SK-N-SH (cell line): Measurements from ENCODE around the gene AGAP1. TPM values are rescaled to one million over a fixed set of nuclear protein-coding genes. Genes with fewer than 3 reads are reported as not detected.

Experiments used
- CTCF ChIA-PET: fragments of 300-600, 350-600 bp; formaldehyde crosslinking; extraction: SDS; loops from one replicate; lab custom pipeline; 2021; lab: Yijun Ruan, JAX
- POLR2A ChIA-PET: fragments of 350-600 bp; sonication (Branson Sonifier 250); formaldehyde crosslinking; extraction: SDS; loops from one replicate; lab custom pipeline; 2020; ENCODE audit warnings: antibody characterized with exemption, inconsistent platforms; lab: Yijun Ruan, JAX
- DNase-seq: peaks from one replicate; pipeline ENCODE4 v3.0.0; 2012
- H2AFZ ChIP-seq: fragments of 200-600 bp; sonication (generic); 2 replicates; pipeline ENCODE4 v1.8.1; 2016; ENCODE audit warnings: antibody characterized with exemption, mild to moderate bottlenecking, low read depth
- H3F3A ChIP-seq: fragments of 200-600 bp; sonication (generic); replicated peaks from 2 replicates; pipeline ENCODE3; 2016; ENCODE audit warnings: antibody characterized with exemption, mild to moderate bottlenecking; ENCODE audit not compliant: insufficient read depth
- H3K27ac ChIP-seq, 2 experiments: fragments of 200-500 bp in 1 of 2; fragments of 200-600 bp in 1 of 2; sonication (Bioruptor generic) in 1 of 2; sonication (generic), shearing (Covaris generic) in 1 of 2; 2 replicates each; pipeline versions ENCODE4 v1.5.1 to v1.6.1; 2014 to 2016; ENCODE audit warnings: low read depth in 2 of 2, inconsistent platforms in 1 of 2, low read length in 1 of 2, mild to moderate bottlenecking in 1 of 2, mixed read lengths in 1 of 2
- H3K27me3 ChIP-seq: fragments of 200-600 bp; sonication (generic), shearing (Covaris generic); 2 replicates; pipeline ENCODE4 v1.6.1; 2016; ENCODE audit warnings: mixed run types; ENCODE audit not compliant: insufficient read depth
- H3K36me3 ChIP-seq, 2 experiments: fragments of 200-500 bp in 1 of 2; fragments of 200-600 bp in 1 of 2; sonication (Bioruptor generic) in 1 of 2; sonication (generic) in 1 of 2; replicated peaks in 1 of 2; 2 replicates each; pipeline versions ENCODE3 to v1.5.1; 2014 to 2016; ENCODE audit warnings: low read length in 1 of 2, mild to moderate bottlenecking in 1 of 2; ENCODE audit not compliant: insufficient read depth in 2 of 2, control insufficient read depth in 1 of 2
- H3K4me1 ChIP-seq, 2 experiments: fragments of 200-500 bp in 1 of 2; fragments of 200-600 bp in 1 of 2; sonication (Bioruptor generic) in 1 of 2; sonication (generic), shearing (Covaris generic) in 1 of 2; 2 replicates each; pipeline versions ENCODE4 v1.5.1 to v1.6.1; 2014 to 2016; ENCODE audit warnings: low read depth in 1 of 2, low read length in 1 of 2, mixed run types in 1 of 2; ENCODE audit not compliant: insufficient read depth in 2 of 2, control insufficient read depth in 1 of 2
- H3K4me2 ChIP-seq: fragments of 200-600 bp; sonication (generic), shearing (Covaris generic); 2 replicates; pipeline ENCODE4 v1.6.1; 2017; ENCODE audit warnings: mixed run types
- H3K4me3 ChIP-seq, 2 experiments: fragments of 200-500 bp in 1 of 2; fragments of 200-600 bp in 1 of 2; sonication (Bioruptor generic) in 1 of 2; sonication (generic), shearing (Covaris generic) in 1 of 2; 2 replicates each; pipeline versions ENCODE4 v1.5.1 to v1.8.1; 2014 to 2016; ENCODE audit warnings: low read depth in 2 of 2, inconsistent platforms in 1 of 2, low read length in 1 of 2, mild to moderate bottlenecking in 1 of 2, mixed read lengths in 1 of 2, moderate library complexity in 1 of 2
- H3K79me2 ChIP-seq: fragments of 200-600 bp; sonication (generic); 2 replicates; pipeline ENCODE4 v1.8.1; 2017; ENCODE audit warnings: mild to moderate bottlenecking; ENCODE audit not compliant: insufficient read depth
- H3K9ac ChIP-seq: fragments of 200-600 bp; sonication (generic); 2 replicates; pipeline ENCODE4 v1.6.1; 2017; ENCODE audit warnings: mixed run types
- H3K9me2 ChIP-seq: fragments of 200-600 bp; sonication (generic); 2 replicates; pipeline ENCODE4 v1.6.1; 2017; ENCODE audit warnings: mixed run types
- H3K9me3 ChIP-seq: fragments of 200-600 bp; sonication (generic); 2 replicates; pipeline ENCODE4 v1.6.1; 2017; ENCODE audit warnings: mixed run types, mild to moderate bottlenecking, moderate library complexity
- H4K20me1 ChIP-seq: fragments of 200-600 bp; sonication (generic); 2 replicates; pipeline ENCODE4 v1.6.1; 2017; ENCODE audit warnings: mild to moderate bottlenecking, mixed run types; ENCODE audit not compliant: insufficient read depth
- CHD2 ChIP-seq: fragments of 150-350 bp; IDR thresholded peaks from 2 replicates; pipeline ENCODE4 v1.6.1; 2018; ENCODE audit warnings: low read length; ENCODE audit not compliant: partially characterized antibody
- FOXJ3 ChIP-seq: sonication (generic); formaldehyde crosslinking; IDR thresholded peaks from 2 replicates; pipeline ENCODE4 v1.5.1; 2020; ENCODE audit warnings: mild to moderate bottlenecking, missing genetic modification reagents
- GABPA ChIP-seq: IDR thresholded peaks from 2 replicates; pipeline ENCODE4 v1.4.0; 2012; ENCODE audit warnings: low read depth, mild to moderate bottlenecking
- GATA2 ChIP-seq: sonication (generic); formaldehyde crosslinking; IDR thresholded peaks from 2 replicates; pipeline ENCODE4 v1.5.0; 2020; ENCODE audit warnings: mild to moderate bottlenecking, missing genetic modification reagents
- MXI1 ChIP-seq: IDR thresholded peaks from 2 replicates; pipeline ENCODE4 v1.6.1; 2012; ENCODE audit warnings: mild to moderate bottlenecking, low read depth, low read length, improper control_type of control experiment
- NFIC ChIP-seq: IDR thresholded peaks from 2 replicates; pipeline ENCODE4 v1.4.0; 2012; ENCODE audit warnings: borderline replicate concordance
- RAD21 ChIP-seq: IDR thresholded peaks from 2 replicates; pipeline ENCODE4 v1.6.1; 2012; ENCODE audit warnings: mild to moderate bottlenecking, low read length
- RCOR1 ChIP-seq: fragments of 150-350 bp; IDR thresholded peaks from 2 replicates; pipeline ENCODE4 v1.6.1; 2017; ENCODE audit warnings: antibody characterized with exemption, low read length
- SMC3 ChIP-seq: IDR thresholded peaks from 2 replicates; pipeline ENCODE4 v1.6.1; 2012; ENCODE audit warnings: low read depth, low read length, improper control_type of control experiment
- TAF1 ChIP-seq: IDR thresholded peaks from 2 replicates; pipeline ENCODE4 v1.6.1; 2012; ENCODE audit warnings: low read depth, mild to moderate bottlenecking, low read length, moderate library complexity, borderline replicate concordance
- TEAD4 ChIP-seq: IDR thresholded peaks from 2 replicates; pipeline ENCODE4 v1.4.0; 2012; ENCODE audit warnings: mild to moderate bottlenecking, borderline replicate concordance; ENCODE audit not compliant: insufficient read depth
- WGBS: methylation state at CpG from one replicate; pipeline ENCODE4 v1.1.6; 2017; ENCODE audit warnings: low lambda C conversion rate; 5-methylcytosine and 5-hydroxymethylcytosine counted together
- polyA plus RNA-seq, 3 experiments: library from polyadenylated mRNA; depleted of rRNA; stranded (reverse); fragments of >200 nt; gene quantifications; 2 replicates each; pipeline ENCODE4 v1.2.3, GENCODE V29; 2012
- TF ChIP-seq, protein P1 (sequence below): fragments of 200-600 bp; sonication (generic); IDR thresholded peaks from 2 replicates; pipeline ENCODE4 v1.6.1; 2017; ENCODE audit warnings: antibody characterized with exemption, mild to moderate bottlenecking, moderate library complexity
- TF ChIP-seq, protein P2 (sequence below): fragments of 150-350 bp; IDR thresholded peaks from 2 replicates; pipeline ENCODE4 v1.6.1; 2017; ENCODE audit warnings: antibody characterized with exemption, low read length, low read depth, borderline replicate concordance
- TF ChIP-seq, protein P3 (sequence below): IDR thresholded peaks from 2 replicates; pipeline ENCODE4 v1.4.0; 2012; ENCODE audit warnings: low read depth, borderline replicate concordance

Gene AGAP1
- polyA plus RNA-seq, 1 of the 3 experiments (the other 2 are of a cell fraction) = 8.8 TPM

DNA sequence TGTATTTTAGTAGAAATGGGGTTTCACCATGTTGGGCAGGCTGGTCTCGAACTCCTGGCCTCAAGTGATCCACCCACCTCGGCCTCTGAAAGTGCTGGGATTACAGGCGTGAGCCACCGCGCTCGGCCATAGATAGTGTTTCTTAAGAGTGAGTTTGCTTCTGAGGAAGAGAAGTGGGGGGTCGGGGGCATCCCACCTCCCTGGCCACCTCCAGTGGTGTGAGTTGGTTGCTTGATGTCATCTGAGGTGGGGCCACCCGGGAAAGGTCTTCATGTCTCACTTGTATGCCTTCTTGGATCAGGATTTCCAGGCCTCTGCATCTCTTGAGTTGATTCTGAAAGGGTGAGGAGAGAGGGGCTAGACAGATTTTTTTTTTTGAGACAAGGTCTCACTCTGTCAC, 57.1 kb downstream of the AGAP1 start:
- POLR2A ChIA-PET = no interaction called here

DNA sequence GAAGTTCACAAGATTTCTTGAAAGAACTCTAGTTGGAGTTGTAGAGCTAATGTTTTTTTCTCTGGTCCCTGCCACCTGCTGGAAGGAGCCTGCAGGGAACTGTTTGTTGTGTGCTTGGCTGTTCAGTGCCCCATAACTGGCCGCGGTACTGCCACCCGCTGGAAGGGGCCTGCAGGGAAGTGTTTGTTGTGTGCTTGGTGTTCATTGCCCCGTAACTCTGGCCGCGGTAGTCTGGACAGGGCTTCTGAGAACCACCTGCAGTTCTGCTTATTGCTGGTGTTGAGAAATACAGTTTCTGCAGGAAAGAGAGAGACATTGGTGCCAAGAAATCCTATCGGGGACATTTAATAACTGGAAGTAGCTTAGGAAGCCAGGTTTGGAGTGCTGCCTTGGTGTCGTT, 58.1 kb downstream of the AGAP1 start:
- H3K27ac ChIP-seq = no peak overlapping the region
- H3K27me3 ChIP-seq = no peaks in the 10 kb centered on the region
- peaks cover 40% of the 10 kb centered on the region; the same call in 1 of the 2 replicates for H3K79me2 ChIP-seq
- peaks cover 69% of the 10 kb centered on the region for H4K20me1 ChIP-seq
- DNase-seq = peak; percentile 76
- no peak overlapping the region; a peak in 1 of 4 replicates for H3K4me3 ChIP-seq
- H3K4me2 ChIP-seq = no peak overlapping the region
- ChIA-PET CTCF (interaction anchor here (0.6 to 2.5 kb wide), 24 partner anchors 10 to 1003 kb away, joined by 3 to 11 read pairs (median 4); no protein-coding TSS in a partner anchor), POLR2A (interaction anchor here (0.7 kb wide), 1 partner anchor 1337 kb away, joined by 3 read pairs; no protein-coding TSS in a partner anchor)
- H3K9me3 ChIP-seq = no peaks in the 10 kb centered on the region
- H3F3A ChIP-seq = no peaks in the 10 kb centered on the region
- 81% methylated on average over 7 of the region's 8 CpGs for WGBS
- TF ChIP-seq MXI1 (no peak), GATA2 (CRISPR knock-in tag) (no peak), RAD21 (peak; percentile 67), SMC3 (peak; percentile 69)
- TF ChIP-seq, protein P1, sequence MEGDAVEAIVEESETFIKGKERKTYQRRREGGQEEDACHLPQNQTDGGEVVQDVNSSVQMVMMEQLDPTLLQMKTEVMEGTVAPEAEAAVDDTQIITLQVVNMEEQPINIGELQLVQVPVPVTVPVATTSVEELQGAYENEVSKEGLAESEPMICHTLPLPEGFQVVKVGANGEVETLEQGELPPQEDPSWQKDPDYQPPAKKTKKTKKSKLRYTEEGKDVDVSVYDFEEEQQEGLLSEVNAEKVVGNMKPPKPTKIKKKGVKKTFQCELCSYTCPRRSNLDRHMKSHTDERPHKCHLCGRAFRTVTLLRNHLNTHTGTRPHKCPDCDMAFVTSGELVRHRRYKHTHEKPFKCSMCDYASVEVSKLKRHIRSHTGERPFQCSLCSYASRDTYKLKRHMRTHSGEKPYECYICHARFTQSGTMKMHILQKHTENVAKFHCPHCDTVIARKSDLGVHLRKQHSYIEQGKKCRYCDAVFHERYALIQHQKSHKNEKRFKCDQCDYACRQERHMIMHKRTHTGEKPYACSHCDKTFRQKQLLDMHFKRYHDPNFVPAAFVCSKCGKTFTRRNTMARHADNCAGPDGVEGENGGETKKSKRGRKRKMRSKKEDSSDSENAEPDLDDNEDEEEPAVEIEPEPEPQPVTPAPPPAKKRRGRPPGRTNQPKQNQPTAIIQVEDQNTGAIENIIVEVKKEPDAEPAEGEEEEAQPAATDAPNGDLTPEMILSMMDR = peak; percentile 59
- H3K9ac ChIP-seq = no peak overlapping the region
- H3K36me3 ChIP-seq = no peaks in the 10 kb centered on the region
- H2AFZ ChIP-seq = no peak overlapping the region
- no peaks in the 10 kb centered on the region for H3K9me2 ChIP-seq
- H3K4me1 ChIP-seq = peaks cover 0 to 18% of the 10 kb centered on the region in 2 experiments; a peak in 1 of 4 replicates

More for the DNA sequence above, 57.1 kb downstream of the AGAP1 start:
- CTCF ChIA-PET = interaction anchor here (1.0 to 2.5 kb wide), 6 partner anchors 10 to 1002 kb away, joined by 3 to 11 read pairs (median 7); no protein-coding TSS in a partner anchor
- Histone ChIP-seq H3K4me3 (no peak overlapping the region), H4K20me1 (peaks cover 69% of the 10 kb centered on the region), H3K36me3 (no peaks in the 10 kb centered on the region), H3K9ac (no peak overlapping the region), H3K27ac (no peak overlapping the region), H3K9me2 (no peaks in the 10 kb centered on the region), H3K9me3 (no peaks in the 10 kb centered on the region), H3K4me2 (no peak overlapping the region), H3F3A (no peaks in the 10 kb centered on the region), H2AFZ (no peak overlapping the region), H3K4me1 (peaks cover 0 to 18% of the 10 kb centered on the region in 2 experiments; a peak in 1 of 4 replicates), H3K79me2 (peaks cover 34% of the 10 kb centered on the region; the same call in 1 of the 2 replicates), H3K27me3 (no peaks in the 10 kb centered on the region)
- WGBS = 99% methylated on average over 7 of the region's 8 CpGs
- no peak for TF ChIP-seq NFIC
- TF ChIP-seq SMC3 = no peak
- no peak for TF ChIP-seq TAF1
- TF ChIP-seq, protein P2, sequence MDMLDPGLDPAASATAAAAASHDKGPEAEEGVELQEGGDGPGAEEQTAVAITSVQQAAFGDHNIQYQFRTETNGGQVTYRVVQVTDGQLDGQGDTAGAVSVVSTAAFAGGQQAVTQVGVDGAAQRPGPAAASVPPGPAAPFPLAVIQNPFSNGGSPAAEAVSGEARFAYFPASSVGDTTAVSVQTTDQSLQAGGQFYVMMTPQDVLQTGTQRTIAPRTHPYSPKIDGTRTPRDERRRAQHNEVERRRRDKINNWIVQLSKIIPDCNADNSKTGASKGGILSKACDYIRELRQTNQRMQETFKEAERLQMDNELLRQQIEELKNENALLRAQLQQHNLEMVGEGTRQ = no peak
- no peak for TF ChIP-seq TEAD4
- TF ChIP-seq RCOR1 = no peak
- no peak for TF ChIP-seq FOXJ3
- TF ChIP-seq CHD2 = no peak
- no peak for TF ChIP-seq GABPA
- TF ChIP-seq, protein P3, sequence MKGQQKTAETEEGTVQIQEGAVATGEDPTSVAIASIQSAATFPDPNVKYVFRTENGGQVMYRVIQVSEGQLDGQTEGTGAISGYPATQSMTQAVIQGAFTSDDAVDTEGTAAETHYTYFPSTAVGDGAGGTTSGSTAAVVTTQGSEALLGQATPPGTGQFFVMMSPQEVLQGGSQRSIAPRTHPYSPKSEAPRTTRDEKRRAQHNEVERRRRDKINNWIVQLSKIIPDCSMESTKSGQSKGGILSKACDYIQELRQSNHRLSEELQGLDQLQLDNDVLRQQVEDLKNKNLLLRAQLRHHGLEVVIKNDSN = no peak
- no peak for DNase-seq
